GM23248 (cell line): ENCODE measurements around the gene RERE.

Source experiments
- EZH2 ChIP-seq: fragments of 200-600 bp; sonication (generic); IDR thresholded peaks from 2 replicates; pipeline ENCODE4 v1.6.1; 2018; ENCODE audit warnings: antibody characterized with exemption, mild to moderate bottlenecking; ENCODE audit not compliant: insufficient read depth, poor library complexity, severe bottlenecking
- EZH2phosphoT487 ChIP-seq: fragments of 200-600 bp; sonication (generic); IDR thresholded peaks from 2 replicates; pipeline ENCODE4 v1.6.1; 2018; ENCODE audit warnings: antibody characterized with exemption, moderate library complexity, mild to moderate bottlenecking, low read depth; ENCODE audit not compliant: insufficient read depth

DNA sequence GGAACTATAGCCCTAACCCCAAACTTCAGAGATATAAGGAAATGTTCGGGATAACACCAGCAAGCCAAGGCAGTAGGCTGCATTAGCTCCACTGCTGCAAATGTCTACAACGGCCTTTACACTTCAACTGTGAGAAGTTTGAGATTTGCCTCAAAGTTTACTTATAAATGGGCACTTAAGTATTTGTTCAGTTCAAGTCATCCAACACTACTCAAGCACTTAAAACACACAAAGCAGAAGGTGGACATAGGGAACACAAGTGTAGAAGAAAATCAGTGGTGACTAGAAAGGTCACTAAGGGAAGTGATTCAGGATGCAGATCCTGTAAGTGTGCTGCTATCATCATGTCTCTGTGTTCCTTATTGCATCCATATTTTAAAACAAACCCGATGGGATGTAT lies 278.9 kb downstream of the RERE start:
- TF ChIP-seq EZH2 (no peak), EZH2phosphoT487 (no peak)
